H9 (cell line): ENCODE results near the gene HOXD10. TPM values are rescaled to one million over a fixed set of nuclear protein-coding genes. Genes with fewer than 3 reads are reported as not detected.
A peak's percentile ranks its signal among the peaks of the same experiment; 100 is the strongest.

Source experiments
- DNase-seq: peaks from one replicate; pipeline ENCODE4 v3.0.0-alpha.2; 2017
- H2AFZ ChIP-seq: one replicate; pipeline ENCODE4 v1.6.1; 2013; ENCODE audit warnings: mild to moderate bottlenecking, low read length, control low read depth, moderate library complexity
- H2AK5ac ChIP-seq: 2 replicates; pipeline ENCODE4 v1.6.1; 2013; ENCODE audit warnings: low read length, control low read depth, mixed read lengths; ENCODE audit not compliant: insufficient read length
- H2BK120ac ChIP-seq: one replicate; pipeline ENCODE4 v1.6.1; 2013; ENCODE audit warnings: low read depth, mild to moderate bottlenecking, low read length, control low read depth, inconsistent platforms; ENCODE audit not compliant: poor library complexity, severe bottlenecking
- H2BK12ac ChIP-seq: 2 replicates; pipeline ENCODE4 v1.6.1; 2013; ENCODE audit warnings: low read length, control low read depth, mixed read lengths, low read depth; ENCODE audit not compliant: insufficient read length
- H2BK15ac ChIP-seq: 2 replicates; pipeline ENCODE4 v1.6.1; 2013; ENCODE audit warnings: low read depth, low read length, control low read depth
- H2BK20ac ChIP-seq: one replicate; pipeline ENCODE4 v1.6.1; 2013; ENCODE audit warnings: low read depth, mild to moderate bottlenecking, low read length, control low read depth, inconsistent platforms; ENCODE audit not compliant: poor library complexity, severe bottlenecking
- H2BK5ac ChIP-seq: 2 replicates; pipeline ENCODE4 v1.6.1; 2013; ENCODE audit warnings: low read length, control low read depth, mixed read lengths; ENCODE audit not compliant: insufficient read length
- H3K14ac ChIP-seq: 2 replicates; pipeline ENCODE4 v1.6.1; 2013; ENCODE audit warnings: low read length, control low read depth; ENCODE audit not compliant: insufficient read depth
- H3K18ac ChIP-seq: 2 replicates; pipeline ENCODE4 v1.6.1; 2013; ENCODE audit warnings: low read depth, mild to moderate bottlenecking, mixed read lengths, low read length, control low read depth; ENCODE audit not compliant: insufficient read length
- H3K23ac ChIP-seq: 2 replicates; pipeline ENCODE4 v1.6.1; 2013; ENCODE audit warnings: low read length, control low read depth, mixed read lengths, low read depth; ENCODE audit not compliant: insufficient read length
- H3K23me2 ChIP-seq: 2 replicates; pipeline ENCODE4 v1.6.1; 2013; ENCODE audit warnings: low read depth, mild to moderate bottlenecking, mixed read lengths, low read length, control low read depth; ENCODE audit not compliant: insufficient read length, poor library complexity, severe bottlenecking
- H3K27ac ChIP-seq: 2 replicates; pipeline ENCODE4 v1.5.1; 2013; ENCODE audit warnings: low read length, control low read depth, mixed read lengths, low read depth; ENCODE audit not compliant: insufficient read length
- H3K27me3 ChIP-seq: 2 replicates; pipeline ENCODE4 v1.6.1; 2013; ENCODE audit warnings: low read length, control low read depth, inconsistent platforms; ENCODE audit not compliant: insufficient read depth
- H3K4ac ChIP-seq: 2 replicates; pipeline ENCODE4 v1.6.1; 2013; ENCODE audit warnings: low read depth, mild to moderate bottlenecking, control low read depth, inconsistent platforms, low read length, moderate library complexity
- H3K4me1 ChIP-seq: 2 replicates; pipeline ENCODE4 v1.6.1; 2013; ENCODE audit warnings: low read length, control low read depth, inconsistent platforms; ENCODE audit not compliant: insufficient read depth
- H3K4me2 ChIP-seq: 2 replicates; pipeline ENCODE4 v1.6.1; 2013; ENCODE audit warnings: low read length, control low read depth, mixed read lengths; ENCODE audit not compliant: insufficient read length, insufficient read depth
- H3K56ac ChIP-seq: 2 replicates; pipeline ENCODE4 v1.6.1; 2013; ENCODE audit warnings: low read depth, mild to moderate bottlenecking, mixed read lengths, low read length, control low read depth; ENCODE audit not compliant: insufficient read length
- H3K79me1 ChIP-seq: 2 replicates; pipeline ENCODE4 v1.6.1; 2013; ENCODE audit warnings: low read depth, mild to moderate bottlenecking, moderate library complexity, low read length, control low read depth, inconsistent platforms; ENCODE audit not compliant: insufficient read depth, poor library complexity, severe bottlenecking
- H3K79me2 ChIP-seq: 2 replicates; pipeline ENCODE4 v1.6.1; 2013; ENCODE audit warnings: low read length, control low read depth, inconsistent platforms; ENCODE audit not compliant: insufficient read depth
- H3K9ac ChIP-seq: 2 replicates; pipeline ENCODE4 v1.6.1; 2013; ENCODE audit warnings: low read length, control low read depth, mixed read lengths; ENCODE audit not compliant: insufficient read length; ENCODE audit errors: extremely low read depth
- H3K9me3 ChIP-seq: one replicate; pipeline ENCODE4 v1.6.1; 2013; ENCODE audit warnings: low read depth, low read length, inconsistent platforms; ENCODE audit not compliant: control insufficient read depth
- H3T11ph ChIP-seq: one replicate; pipeline ENCODE4 v1.6.1; 2013; ENCODE audit warnings: mild to moderate bottlenecking, low read length, control low read depth, inconsistent platforms
- H4K20me1 ChIP-seq: one replicate; pipeline ENCODE4 v1.6.1; 2013; ENCODE audit not compliant: control insufficient read depth, insufficient read length, insufficient read depth
- H4K5ac ChIP-seq: 2 replicates; pipeline ENCODE4 v1.6.1; 2013; ENCODE audit warnings: low read depth, mild to moderate bottlenecking, mixed read lengths, low read length, control low read depth; ENCODE audit not compliant: insufficient read length
- H4K8ac ChIP-seq: replicated peaks from 2 replicates; pipeline ENCODE4 v1.6.1; 2013; ENCODE audit warnings: low read length, control low read depth, mixed read lengths, low read depth; ENCODE audit not compliant: insufficient read length
- H4K91ac ChIP-seq: 2 replicates; pipeline ENCODE4 v1.6.1; 2013; ENCODE audit warnings: low read depth, mild to moderate bottlenecking, moderate library complexity, mixed read lengths, low read length, control low read depth; ENCODE audit not compliant: insufficient read length
- H3K27ac Mint-ChIP-seq, 3 experiments: 2 replicates in 2 of 3; 3 replicates in 1 of 3; pipeline ENCODE4 v1.8.0; 2020 to 2021; ENCODE audit warnings: mixed read lengths in 3 of 3, mild to moderate bottlenecking in 1 of 3, moderate library complexity in 1 of 3
- H3K27me3 Mint-ChIP-seq: 2 replicates; pipeline ENCODE4 v1.8.0; 2021; ENCODE audit warnings: low read depth, mild to moderate bottlenecking, moderate library complexity, mixed read lengths
- H3K36me3 Mint-ChIP-seq, 3 experiments: 2 replicates in 2 of 3; 3 replicates in 1 of 3; pipeline ENCODE4 v1.8.0; 2020 to 2021; ENCODE audit warnings: low read depth in 3 of 3, mixed read lengths in 3 of 3; ENCODE audit not compliant: insufficient read depth in 1 of 3
- H3K4me1 Mint-ChIP-seq, 2 experiments: 2 replicates each; pipeline ENCODE4 v1.8.0; 2020; ENCODE audit warnings: mixed read lengths in 2 of 2
- H3K4me3 Mint-ChIP-seq, 2 experiments: 2 replicates in 1 of 2; 3 replicates in 1 of 2; pipeline ENCODE4 v1.8.0; 2020 to 2021; ENCODE audit warnings: mild to moderate bottlenecking in 2 of 2, mixed read lengths in 2 of 2, moderate library complexity in 1 of 2
- H3K9me3 Mint-ChIP-seq, 2 experiments: 2 replicates in 1 of 2; 3 replicates in 1 of 2; pipeline ENCODE4 v1.8.0; 2020; ENCODE audit warnings: mild to moderate bottlenecking in 2 of 2, mixed read lengths in 2 of 2, moderate library complexity in 1 of 2
- WGBS: extraction: QIAGEN DNeasy Blood & Tissue Kit; methylation state at CpG from one replicate; pipeline ENCODE4 v1.1.7; 2013; ENCODE audit warnings: missing lambda C conversion rate, low lambda C conversion rate, mixed read lengths; ENCODE audit not compliant: insufficient read length; ENCODE audit errors: extremely low coverage; 5-methylcytosine and 5-hydroxymethylcytosine counted together
- total RNA-seq: library from RNA; stranded (reverse); gene quantifications from 2 replicates; pipeline ENCODE4 v1.2.1, GENCODE V29; 2021
- TF ChIP-seq, protein P1 (sequence below): fragments of 200-600 bp; sonication (generic); conservative IDR thresholded peaks from 3 replicates; pipeline ENCODE4 v1.8.0; 2021; ENCODE audit warnings: antibody characterized with exemption, mild to moderate bottlenecking

Gene HOXD10
- total RNA-seq, 1 experiment from 2014 or later: not detected

- Histone ChIP-seq H3K18ac (no peak overlapping the region), H3K4ac (no peak overlapping the region), H3K56ac (no peak overlapping the region), H4K91ac (no peak overlapping the region), H2BK120ac (no peak overlapping the region), H2AK5ac (no peak overlapping the region), H3K27ac (no peak overlapping the region), H2BK5ac (no peak overlapping the region), H2BK12ac (no peak overlapping the region), H3K9ac (no peak overlapping the region), H3K23ac (no peak overlapping the region), H2BK15ac (no peak overlapping the region), H3K23me2 (peaks cover 3% of the 10 kb centered on the region), H3K4me1 (no peaks in the 10 kb centered on the region), H3K27me3 (peaks cover 68% of the 10 kb centered on the region), H4K8ac (no peak overlapping the region), H3K14ac (no peak overlapping the region), H2BK20ac (no peak overlapping the region), H2AFZ (no peak overlapping the region), H3K79me1 (no peaks in the 10 kb centered on the region), H3K9me3 (no peaks in the 10 kb centered on the region), H4K20me1 (no peaks in the 10 kb centered on the region), H3T11ph (no peak overlapping the region), H3K79me2 (no peaks in the 10 kb centered on the region), H4K5ac (no peak overlapping the region), H3K4me2 (peak overlapping the region; percentile 36)
- Mint-ChIP-seq H3K36me3 (peaks cover 0 to 4% (median 0%) of the 10 kb centered on the region in 3 experiments; a peak in 1 of 7 replicates), H3K4me1 (peaks cover 8 to 31% of the 10 kb centered on the region in 2 experiments; a peak in 3 of 4 replicates), H3K27ac (no peak overlapping the region), H3K27me3 (peaks cover 99% of the 10 kb centered on the region), H3K4me3 (peak overlapping the region; percentile 38 to 69), H3K9me3 (peaks cover 3 to 7% of the 10 kb centered on the region in 2 experiments; a peak in 4 of 5 replicates)
- DNase-seq: peak; percentile 31
- no CpG with 5 or more reads among the region's 38 CpGs for WGBS
- TF ChIP-seq, protein P1, sequence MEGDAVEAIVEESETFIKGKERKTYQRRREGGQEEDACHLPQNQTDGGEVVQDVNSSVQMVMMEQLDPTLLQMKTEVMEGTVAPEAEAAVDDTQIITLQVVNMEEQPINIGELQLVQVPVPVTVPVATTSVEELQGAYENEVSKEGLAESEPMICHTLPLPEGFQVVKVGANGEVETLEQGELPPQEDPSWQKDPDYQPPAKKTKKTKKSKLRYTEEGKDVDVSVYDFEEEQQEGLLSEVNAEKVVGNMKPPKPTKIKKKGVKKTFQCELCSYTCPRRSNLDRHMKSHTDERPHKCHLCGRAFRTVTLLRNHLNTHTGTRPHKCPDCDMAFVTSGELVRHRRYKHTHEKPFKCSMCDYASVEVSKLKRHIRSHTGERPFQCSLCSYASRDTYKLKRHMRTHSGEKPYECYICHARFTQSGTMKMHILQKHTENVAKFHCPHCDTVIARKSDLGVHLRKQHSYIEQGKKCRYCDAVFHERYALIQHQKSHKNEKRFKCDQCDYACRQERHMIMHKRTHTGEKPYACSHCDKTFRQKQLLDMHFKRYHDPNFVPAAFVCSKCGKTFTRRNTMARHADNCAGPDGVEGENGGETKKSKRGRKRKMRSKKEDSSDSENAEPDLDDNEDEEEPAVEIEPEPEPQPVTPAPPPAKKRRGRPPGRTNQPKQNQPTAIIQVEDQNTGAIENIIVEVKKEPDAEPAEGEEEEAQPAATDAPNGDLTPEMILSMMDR: no peak
These were observed 48.8 kb upstream of the HOXD10 start for GRCh38 chr2:176067589-176068418.
